A673 (cell line): ENCODE measurements around the gene ANGPTL2.

ENCODE experiments used
- CTCF ChIP-seq: fragments of 300-800, 200-600 bp; sonication (generic); conservative IDR thresholded peaks from 2 replicates; pipeline ENCODE4 v1.5.1; 2017; ENCODE audit warnings: low read depth, mild to moderate bottlenecking, antibody characterized with exemption, low read length, moderate library complexity, mixed read lengths
- EZH2 ChIP-seq: fragments of 200-600 bp; sonication (generic); IDR thresholded peaks from 2 replicates; pipeline ENCODE4 v1.6.1; 2017; ENCODE audit warnings: borderline replicate concordance, low read depth, mild to moderate bottlenecking, mixed read lengths, antibody characterized with exemption, low read length; ENCODE audit not compliant: poor library complexity, severe bottlenecking

GRCh38 chr9:127162046-127162863 is 39.8 kb upstream of the ANGPTL2 start:
- TF ChIP-seq CTCF (no peak), EZH2 (no peak)
